Natural killer cell (primary cell): ENCODE data around the gene IL10. TPM values are rescaled to one million over a fixed set of nuclear protein-coding genes. Genes with fewer than 3 reads are reported as not detected.

Source experiments
- ATAC-seq, 3 donors: fragments of 150-1000 bp in 2 of 3; fragments of 200-7000 bp in 1 of 3; cut with Tn5 transposase; 1 replicate in 1 of 3; 2 replicates in 2 of 3; pipeline ENCODE4 v1.10.0; 2021; ENCODE audit warnings: mild to moderate bottlenecking in 2 of 3, moderate library complexity in 2 of 3
- DNase-seq, 2 donors: peaks; one replicate each; pipeline versions ENCODE4 v3.0.0 to v3.0.0-alpha.2; 2013 to 2021; ENCODE audit warnings: mixed read lengths in 1 of 2
- H3K27ac ChIP-seq: one replicate; pipeline ENCODE4 v1.5.1; 2013; ENCODE audit warnings: mild to moderate bottlenecking, low read length
- H3K27me3 ChIP-seq: one replicate; pipeline ENCODE4 v1.6.1; 2013; ENCODE audit warnings: low read length; ENCODE audit not compliant: control insufficient read depth, insufficient read depth
- H3K36me3 ChIP-seq: one replicate; pipeline ENCODE4 v1.6.1; 2013; ENCODE audit warnings: low read length; ENCODE audit not compliant: control insufficient read depth, insufficient read depth
- H3K4me1 ChIP-seq: one replicate; pipeline ENCODE4 v1.6.1; 2013; ENCODE audit warnings: low read length; ENCODE audit not compliant: control insufficient read depth, insufficient read depth
- H3K4me3 ChIP-seq: one replicate; pipeline ENCODE4 v1.5.1; 2013; ENCODE audit warnings: low read length
- H3K9me3 ChIP-seq: one replicate; pipeline ENCODE4 v1.6.1; 2013; ENCODE audit warnings: low read length; ENCODE audit not compliant: control insufficient read depth, insufficient read depth
- H3K27ac Mint-ChIP-seq, 2 donors: one replicate each; pipeline ENCODE4 v1.8.0; 2022; ENCODE audit warnings: mild to moderate bottlenecking in 2 of 2, mixed read lengths in 2 of 2, moderate library complexity in 1 of 2
- H3K27me3 Mint-ChIP-seq, 2 donors: one replicate each; pipeline ENCODE4 v1.8.0; 2022; ENCODE audit warnings: low read depth in 2 of 2, mixed read lengths in 2 of 2
- H3K36me3 Mint-ChIP-seq: one replicate; pipeline ENCODE4 v1.8.0; 2022; ENCODE audit warnings: mixed read lengths
- H3K4me1 Mint-ChIP-seq, 2 donors: one replicate each; pipeline ENCODE4 v1.8.0; 2022; ENCODE audit warnings: mixed read lengths in 2 of 2
- H3K4me3 Mint-ChIP-seq: one replicate; pipeline ENCODE4 v1.8.0; 2022; ENCODE audit warnings: mild to moderate bottlenecking, moderate library complexity, mixed read lengths
- H3K9me3 Mint-ChIP-seq, 2 donors: one replicate each; pipeline ENCODE4 v1.8.0; 2022; ENCODE audit warnings: mixed read lengths in 2 of 2
- WGBS: methylation state at CpG from one replicate; pipeline ENCODE4 v1.1.7; 2013; ENCODE audit warnings: missing lambda C conversion rate; ENCODE audit not compliant: insufficient coverage; 5-methylcytosine and 5-hydroxymethylcytosine counted together
- intact Hi-C: fragments of 100-400 bp; cut with micrococcal nuclease; formaldehyde crosslinking; loops from one replicate; pipeline ENCODE4 v1.14.2; 2022
- total RNA-seq, 4 donors: library from RNA; stranded (reverse); fragments of 120-200 nt in 1 of 4; gene quantifications; one replicate each; pipeline versions ENCODE4 v1.2.3 to v1.2.4, GENCODE V29; 2013 to 2022
- TF ChIP-seq, protein P1 (sequence below): fragments of 200-600 bp; IDR thresholded peaks from one replicate; pipeline ENCODE4 v1.8.0; 2022; ENCODE audit warnings: antibody characterized with exemption

The IL10 gene
- total RNA-seq, 3 donors from 2014 or later (not counting 1 experiment from before 2014, with no cell fraction given): 1.0 TPM; not detected in 2

DNA sequence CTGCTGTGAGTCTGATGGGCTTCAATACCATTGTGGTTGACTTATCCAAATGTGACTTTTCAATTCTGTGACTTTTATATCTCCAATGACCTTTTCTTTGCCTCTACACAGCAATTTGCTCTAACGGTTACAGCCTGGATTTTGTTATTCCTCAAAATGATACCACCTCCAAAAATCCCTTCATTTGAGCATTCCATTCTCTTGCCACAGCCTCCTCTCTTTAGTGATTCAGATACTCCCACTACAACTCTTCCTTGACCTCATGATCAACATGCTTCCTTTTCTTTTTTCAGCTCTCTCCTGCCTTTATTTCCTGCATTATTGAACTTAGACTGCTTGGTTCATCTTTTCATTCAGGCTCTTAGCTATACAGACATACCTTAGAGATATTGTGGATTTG, 18.3 kb downstream of the IL10 start:
- Histone ChIP-seq H3K9me3 (no peaks in the 10 kb centered on the region), H3K4me1 (peaks cover 8% of the 10 kb centered on the region), H3K36me3 (no peaks in the 10 kb centered on the region), H3K4me3 (no peak overlapping the region), H3K27me3 (peaks cover 3% of the 10 kb centered on the region), H3K27ac (no peak overlapping the region)
- Mint-ChIP-seq H3K27me3 (peaks cover 18 to 28% of the 10 kb centered on the region in 2 donors), H3K9me3 (no peaks in the 10 kb centered on the region), H3K36me3 (no peaks in the 10 kb centered on the region), H3K4me3 (no peak overlapping the region), H3K4me1 (no peaks in the 10 kb centered on the region), H3K27ac (no peak overlapping the region)
- intact Hi-C loops: no loop called here
- ATAC-seq (no peak), DNase-seq (no peak)
- 96% methylated on average over 1 of the region's 1 CpG for WGBS
- TF ChIP-seq, protein P1, sequence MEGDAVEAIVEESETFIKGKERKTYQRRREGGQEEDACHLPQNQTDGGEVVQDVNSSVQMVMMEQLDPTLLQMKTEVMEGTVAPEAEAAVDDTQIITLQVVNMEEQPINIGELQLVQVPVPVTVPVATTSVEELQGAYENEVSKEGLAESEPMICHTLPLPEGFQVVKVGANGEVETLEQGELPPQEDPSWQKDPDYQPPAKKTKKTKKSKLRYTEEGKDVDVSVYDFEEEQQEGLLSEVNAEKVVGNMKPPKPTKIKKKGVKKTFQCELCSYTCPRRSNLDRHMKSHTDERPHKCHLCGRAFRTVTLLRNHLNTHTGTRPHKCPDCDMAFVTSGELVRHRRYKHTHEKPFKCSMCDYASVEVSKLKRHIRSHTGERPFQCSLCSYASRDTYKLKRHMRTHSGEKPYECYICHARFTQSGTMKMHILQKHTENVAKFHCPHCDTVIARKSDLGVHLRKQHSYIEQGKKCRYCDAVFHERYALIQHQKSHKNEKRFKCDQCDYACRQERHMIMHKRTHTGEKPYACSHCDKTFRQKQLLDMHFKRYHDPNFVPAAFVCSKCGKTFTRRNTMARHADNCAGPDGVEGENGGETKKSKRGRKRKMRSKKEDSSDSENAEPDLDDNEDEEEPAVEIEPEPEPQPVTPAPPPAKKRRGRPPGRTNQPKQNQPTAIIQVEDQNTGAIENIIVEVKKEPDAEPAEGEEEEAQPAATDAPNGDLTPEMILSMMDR: no peak

DNA sequence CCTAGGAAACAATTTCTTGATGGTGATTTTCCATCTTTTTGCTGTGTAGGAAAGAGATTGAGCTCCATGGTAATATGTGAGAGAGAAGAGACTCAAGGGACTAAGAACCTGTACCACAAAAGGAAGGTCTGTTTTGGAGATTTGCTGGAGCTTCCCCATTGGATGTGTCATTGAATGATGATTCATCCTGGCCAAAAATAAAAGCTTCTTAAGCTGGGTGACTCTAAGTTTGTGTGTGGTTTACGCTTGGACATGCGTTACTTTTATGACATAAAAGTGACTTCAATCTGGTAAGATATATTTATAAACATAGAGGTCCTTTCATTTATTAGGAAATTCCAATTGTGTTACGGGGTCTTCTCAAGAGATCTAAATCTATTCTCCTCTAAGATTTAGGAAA, 19.2 kb downstream of the IL10 start:
- intact Hi-C loops: no loop called here
- H3K4me3 ChIP-seq: no peak overlapping the region
- H3K4me1 ChIP-seq: peaks cover 4% of the 10 kb centered on the region
- H3K9me3 ChIP-seq: no peaks in the 10 kb centered on the region
- Mint-ChIP-seq H3K27ac (no peak overlapping the region), H3K9me3 (no peaks in the 10 kb centered on the region), H3K27me3 (peaks cover 25 to 31% of the 10 kb centered on the region in 2 donors), H3K4me3 (no peak overlapping the region), H3K36me3 (no peaks in the 10 kb centered on the region), H3K4me1 (peaks cover 0 to 5% of the 10 kb centered on the region in 2 donors)
- no peaks in the 10 kb centered on the region for H3K36me3 ChIP-seq
- TF ChIP-seq, protein P1: no peak
- WGBS: 100% methylated on average over 1 of the region's 3 CpGs
- ATAC-seq (no peak), DNase-seq (no peak)
- H3K27ac ChIP-seq: no peak overlapping the region
- H3K27me3 ChIP-seq: peaks cover 3% of the 10 kb centered on the region

DNA sequence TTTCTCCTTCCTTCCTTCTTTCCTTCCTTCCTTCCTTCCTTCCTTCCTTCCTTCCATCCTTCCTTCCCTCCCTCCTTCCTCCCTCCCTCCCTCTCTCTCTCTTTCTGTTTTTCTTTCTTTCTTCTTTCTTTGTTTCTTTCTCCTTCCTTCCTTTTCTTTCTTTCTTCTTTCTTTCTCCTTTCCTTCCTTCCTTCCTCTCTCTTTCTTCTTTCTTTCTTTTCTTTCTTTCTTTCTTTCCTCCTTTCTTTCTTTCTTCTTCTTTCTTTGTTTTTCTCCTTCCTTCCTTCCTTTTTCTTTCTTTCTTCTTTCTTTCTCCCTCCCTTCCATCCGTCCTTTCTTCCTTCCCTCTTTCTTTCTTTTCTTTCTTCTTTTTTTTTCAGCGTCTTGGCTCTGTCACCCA, 19.8 kb downstream of the IL10 start:
- Mint-ChIP-seq H3K4me1 (peaks cover 0 to 5% of the 10 kb centered on the region in 2 donors), H3K27me3 (peaks cover 25 to 31% of the 10 kb centered on the region in 2 donors), H3K27ac (no peak overlapping the region), H3K36me3 (no peaks in the 10 kb centered on the region), H3K4me3 (no peak overlapping the region), H3K9me3 (no peaks in the 10 kb centered on the region)
- DNase-seq (no peak), ATAC-seq (no peak)
- H3K27me3 ChIP-seq: peaks cover 3% of the 10 kb centered on the region
- no peak overlapping the region for H3K4me3 ChIP-seq
- no peak overlapping the region for H3K27ac ChIP-seq
- 95% methylated on average over 2 of the region's 2 CpGs for WGBS
- TF ChIP-seq, protein P1: no peak
- no peaks in the 10 kb centered on the region for H3K36me3 ChIP-seq
- H3K4me1 ChIP-seq: no peaks in the 10 kb centered on the region
- intact Hi-C loops: no loop called here
- no peaks in the 10 kb centered on the region for H3K9me3 ChIP-seq

DNA sequence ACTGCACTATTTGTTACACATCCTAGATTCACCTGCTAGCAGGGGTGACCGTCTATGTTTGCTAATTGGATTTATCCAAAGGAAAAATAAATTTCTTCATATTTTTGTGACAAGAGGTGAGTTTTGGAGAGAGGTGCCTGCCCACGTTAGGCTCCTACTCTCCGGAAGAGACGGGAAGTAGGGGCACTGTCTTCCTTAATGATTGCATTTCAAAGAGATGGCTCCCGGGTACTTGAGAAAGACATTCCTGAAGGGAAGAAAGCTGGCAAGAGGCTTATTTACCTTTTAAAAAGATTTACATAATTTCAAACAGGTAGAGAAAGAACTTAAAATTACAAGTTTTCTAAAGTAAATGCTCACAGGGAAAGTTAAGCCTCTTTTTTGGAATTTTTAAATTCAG, 20.4 kb downstream of the IL10 start:
- H3K4me1 ChIP-seq: no peaks in the 10 kb centered on the region
- TF ChIP-seq, protein P1: no peak
- WGBS: 93% methylated on average over 4 of the region's 5 CpGs
- no peak overlapping the region for H3K4me3 Mint-ChIP-seq
- no peak overlapping the region for H3K27ac Mint-ChIP-seq
- no peaks in the 10 kb centered on the region for H3K9me3 Mint-ChIP-seq
- H3K27me3 ChIP-seq: peaks cover 3% of the 10 kb centered on the region
- no peaks in the 10 kb centered on the region for H3K9me3 ChIP-seq
- intact Hi-C loops: no loop called here
- DNase-seq (no peak), ATAC-seq (no peak)
- no peak overlapping the region for H3K27ac ChIP-seq
- no peaks in the 10 kb centered on the region for H3K36me3 Mint-ChIP-seq
- peaks cover 25 to 31% of the 10 kb centered on the region in 2 donors for H3K27me3 Mint-ChIP-seq
- H3K4me1 Mint-ChIP-seq: peaks cover 0 to 5% of the 10 kb centered on the region in 2 donors
- H3K4me3 ChIP-seq: no peak overlapping the region
- no peaks in the 10 kb centered on the region for H3K36me3 ChIP-seq
